HG03469 (cell line): Measurements from ENCODE around the gene ENTPD8.
"Not testable (repeated sequence)": the region's sequence is repeated elsewhere in the genome, so short reads cannot be mapped to it uniquely, and the experiment has no call there.

Experiments used
- ATAC-seq: cut with Tn5 transposase; IDR thresholded peaks from one replicate; pipeline ENCODE4 v1.9.1; 2021; ENCODE audit warnings: mild to moderate bottlenecking, moderate library complexity, moderate number of reproducible peaks; ENCODE audit not compliant: unreplicated experiment

The ENTPD8 gene

GRCh38 chr9:137477778-137478612 lies 36.8 kb upstream of the ENTPD8 start:
- ATAC-seq, result no peak

GRCh38 chr9:137476856-137477255 lies 35.7 kb upstream of the ENTPD8 start:
- no peak for ATAC-seq

- ATAC-seq, result no peak
These were observed 34.5 kb upstream of the ENTPD8 start for GRCh38 chr9:137475666-137476065.

- ATAC-seq, result no peak
These were observed 33.1 kb upstream of the ENTPD8 start for GRCh38 chr9:137474271-137474670.

GRCh38 chr9:137470785-137471184 lies 29.6 kb upstream of the ENTPD8 start:
- no peak for ATAC-seq

- ATAC-seq, result no peak
These were observed 26.7 kb upstream of the ENTPD8 start for GRCh38 chr9:137467896-137468295.

- ATAC-seq, result no peak
These were observed 26.0 kb upstream of the ENTPD8 start for GRCh38 chr9:137467161-137467581.

GRCh38 chr9:137466389-137467085 lies 25.4 kb upstream of the ENTPD8 start:
- ATAC-seq, result not testable (repeated sequence)

- ATAC-seq, result no peak
These were observed 24.7 kb upstream of the ENTPD8 start for GRCh38 chr9:137465720-137466388.

GRCh38 chr9:137465000-137465719 lies 24.0 kb upstream of the ENTPD8 start:
- ATAC-seq, result no peak

- no peak for ATAC-seq
These were observed 23.3 kb upstream of the ENTPD8 start for GRCh38 chr9:137464291-137464999.

- no peak for ATAC-seq
These were observed 22.8 kb upstream of the ENTPD8 start for GRCh38 chr9:137463931-137464290.

GRCh38 chr9:137462986-137463930 lies 22.1 kb upstream of the ENTPD8 start:
- no peak for ATAC-seq

- no peak for ATAC-seq
These were observed 21.3 kb upstream of the ENTPD8 start for GRCh38 chr9:137462396-137462985.

- no peak for ATAC-seq
These were observed 20.7 kb upstream of the ENTPD8 start for GRCh38 chr9:137461663-137462395.

GRCh38 chr9:137461316-137461662 lies 20.1 kb upstream of the ENTPD8 start:
- ATAC-seq, result no peak

GRCh38 chr9:137460363-137461315 lies 19.5 kb upstream of the ENTPD8 start:
- ATAC-seq, result no peak
